HT1080 (cell line): ENCODE measurements around the gene IFNAR1. TPM values are rescaled to one million over a fixed set of nuclear protein-coding genes. Genes with fewer than 3 reads are reported as not detected.

Source experiments
- DNase-seq: peaks from one replicate; pipeline ENCODE4 v3.0.0-alpha.2; 2015; ENCODE audit warnings: low read depth
- total RNA-seq: library from RNA; depleted of rRNA; stranded (reverse); fragments of >200 nt; shearing (Covaris generic); gene quantifications from 2 replicates; pipeline ENCODE4 v1.2.3, GENCODE V29; 2014; rRNA removed

The IFNAR1 gene
- total RNA-seq, 1 experiment from 2014 or later = 11.1 TPM

- DNase-seq = no peak
These were observed 76.8 kb downstream of the IFNAR1 start for GRCh38 chr21:33401630-33401992.

DNA sequence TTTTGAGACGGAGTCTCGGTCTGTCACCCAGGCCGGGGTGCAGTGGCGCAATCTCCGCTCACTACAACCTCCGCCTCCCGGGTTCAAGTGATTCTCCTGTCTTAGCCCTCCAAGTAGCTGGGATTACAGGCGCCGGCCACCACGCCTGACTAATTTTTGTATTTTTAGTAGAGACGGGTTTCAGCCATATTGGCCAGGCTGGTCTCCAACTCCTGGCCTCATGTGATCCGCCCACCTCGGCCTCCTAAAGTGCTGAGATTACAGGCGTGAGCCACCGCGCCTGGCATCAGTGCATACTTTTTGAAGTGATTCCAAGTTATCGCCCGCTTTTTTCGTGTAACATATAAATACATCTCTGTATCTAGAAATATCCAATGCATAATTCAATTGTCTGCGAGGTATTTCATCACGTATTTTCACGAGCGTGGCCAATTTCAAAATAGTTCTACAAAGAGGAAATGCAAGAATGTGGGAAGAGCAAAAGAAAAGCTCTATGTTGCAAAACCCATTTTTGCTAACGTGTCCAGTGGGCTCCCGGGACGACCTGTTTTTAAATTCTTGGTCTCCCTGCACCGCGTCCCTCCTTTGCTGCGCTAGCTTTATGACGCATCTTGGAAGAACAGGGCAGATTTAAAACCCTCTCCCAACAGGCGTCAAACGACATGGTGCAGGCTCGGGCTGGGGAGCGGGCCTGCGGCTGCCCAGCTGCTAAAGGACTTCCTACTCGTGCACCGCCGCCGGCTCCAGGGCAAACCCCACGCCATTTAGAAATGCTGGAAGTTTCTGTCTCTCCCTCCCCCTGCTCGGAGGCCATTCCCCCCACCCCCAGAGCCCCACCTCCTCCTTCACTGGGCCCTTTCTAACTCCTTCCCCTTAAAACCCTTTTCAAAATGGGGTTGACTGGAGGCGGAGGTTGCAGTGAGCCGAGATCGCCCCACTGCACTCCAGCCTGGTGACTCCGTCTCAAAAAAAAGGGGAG is 77.5 kb downstream of the IFNAR1 start:
- no peak for DNase-seq

DNA sequence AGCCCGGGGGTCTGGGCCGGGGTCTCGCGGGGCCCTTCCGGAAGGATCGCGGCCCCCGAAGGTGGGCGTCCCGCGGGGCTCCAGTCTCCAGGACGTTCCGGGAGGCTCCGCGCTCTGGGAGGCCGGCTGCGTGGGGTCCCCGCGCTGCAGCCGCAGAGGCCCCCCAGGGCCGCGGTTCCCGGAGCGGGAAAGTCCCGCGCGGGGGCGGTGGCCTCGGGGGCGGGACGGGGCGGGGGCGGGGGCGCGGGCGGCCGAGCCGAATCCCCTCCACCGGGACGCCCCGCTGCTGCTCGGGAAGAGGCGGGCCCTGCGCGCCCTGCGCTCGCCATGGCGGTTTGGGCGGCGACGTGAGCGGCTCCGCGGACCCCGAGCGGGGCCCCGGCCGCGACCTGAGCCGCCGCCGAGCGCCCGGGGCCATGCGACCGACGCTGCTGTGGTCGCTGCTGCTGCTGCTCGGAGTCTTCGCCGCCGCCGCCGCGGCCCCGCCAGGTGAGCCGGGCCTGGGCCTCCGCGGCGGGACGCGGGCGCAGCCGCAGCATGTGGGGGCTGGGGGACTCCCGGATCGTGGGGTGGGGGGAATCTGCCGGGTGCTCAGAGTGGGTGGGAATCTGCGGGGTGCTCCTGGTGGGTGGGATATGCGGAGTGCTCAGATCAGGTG is 78.5 kb downstream of the IFNAR1 start, which contains the start of gene IFNGR2:
TSS of gene IFNGR2 (plus strand) at position 286 of the 658 bp plus-strand sequence. CDS start at position 417, 131 bp downstream.
- DNase-seq = no peak

DNA sequence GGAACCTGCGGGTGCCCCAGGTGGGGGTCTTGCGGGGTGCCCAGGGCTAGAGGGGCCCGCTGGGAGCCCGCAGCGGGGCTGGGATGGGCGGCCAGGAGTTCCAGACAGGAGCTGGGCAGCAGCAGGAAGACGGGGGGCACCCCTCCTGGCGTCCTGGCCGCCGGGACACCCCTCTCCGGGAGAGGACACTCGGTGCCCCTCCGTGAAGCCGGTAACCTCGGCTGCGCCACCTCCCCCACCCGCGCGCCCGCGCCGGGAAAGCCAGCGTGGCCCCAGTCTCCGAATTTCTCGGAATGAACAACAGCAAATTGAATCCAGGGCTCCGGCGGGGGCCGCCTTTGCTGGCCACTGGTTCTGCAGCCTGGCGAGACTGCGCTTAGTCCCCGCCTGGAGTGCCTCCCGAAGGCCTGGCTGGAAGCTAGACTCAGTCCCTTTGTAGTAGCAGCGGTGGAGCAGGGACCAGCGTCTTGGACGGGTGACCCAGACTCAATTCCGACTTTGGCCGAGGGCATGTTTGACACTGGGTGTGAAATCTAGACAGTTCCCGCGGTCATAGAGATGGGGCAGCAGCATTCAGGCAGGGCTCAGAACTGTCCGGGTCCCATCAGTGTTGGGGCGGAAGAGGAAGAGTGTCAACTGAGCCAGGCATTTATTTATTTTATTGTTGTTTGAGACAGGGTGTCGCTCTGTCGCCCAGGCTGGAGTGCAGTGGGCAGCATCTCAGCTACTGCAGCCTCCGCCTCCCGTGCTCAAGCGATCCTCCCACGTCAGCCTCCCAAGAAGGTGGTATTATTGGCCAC is 79.2 kb downstream of the IFNAR1 start:
- DNase-seq = peak; percentile 27

- no peak for DNase-seq
These were observed 81.7 kb downstream of the IFNAR1 start for GRCh38 chr21:33406493-33406892.

Other genes starting within 250 kb of the IFNAR1 start
- gene IFNAR2, start 95.0 kb upstream of the IFNAR1 start, total RNA-seq = 2.0 and 3.1 TPM in 2 replicates
- 21.4 and 30.4 TPM in 2 replicates for gene IL10RB, start 58.6 kb upstream of the IFNAR1 start, total RNA-seq
- gene IFNGR2, start 78.4 kb downstream of the IFNAR1 start, total RNA-seq = 36.8 and 47.2 TPM in 2 replicates
- gene TMEM50B, start 155.0 kb downstream of the IFNAR1 start, total RNA-seq = 12.0 and 14.5 TPM in 2 replicates
- 0.68 TPM in 1 of 2 replicates, not detected in the other for gene DNAJC28, start 166.7 kb downstream of the IFNAR1 start, total RNA-seq
- gene GART, start 217.1 kb downstream of the IFNAR1 start, total RNA-seq = 143 and 162 TPM in 2 replicates
- gene SON, start 218.1 kb downstream of the IFNAR1 start, total RNA-seq = 107 and 164 TPM in 2 replicates